GM12878 (cell line): Measurements from ENCODE around the gene APOA4. TPM values are rescaled to one million over a fixed set of nuclear protein-coding genes. Genes with fewer than 3 reads are reported as not detected.

Experiments used
- ATAC-seq: fragments of 200-7000 bp; cut with Tn5 transposase; 3 replicates; pipeline ENCODE4 v1.9.1; 2020; ENCODE audit warnings: mild to moderate bottlenecking, moderate library complexity
- BruUV-seq: library from RNA; stranded (reverse); fragments of 400-500 nt; replicated peaks from 2 replicates; lab custom pipeline; 2021; lab: Mats Ljungman, UMichigan
- CTCF ChIA-PET: fragments of 300-600 bp; sonication (Branson Sonifier 250); formaldehyde crosslinking; extraction: SDS; loops from one replicate; lab custom pipeline; 2021; ENCODE audit warnings: inconsistent platforms; lab: Yijun Ruan, JAX
- POLR2A ChIA-PET: fragments of 350-600 bp; formaldehyde crosslinking; extraction: SDS; loops from one replicate; lab custom pipeline; 2021; ENCODE audit warnings: inconsistent platforms; lab: Charles Lee
- RAD21 ChIA-PET: fragments of 300-600 bp; sonication (Branson Sonifier 250); formaldehyde crosslinking; loops from one replicate; lab custom pipeline; 2023; ENCODE audit warnings: antibody characterized with exemption; ENCODE audit not compliant: unreplicated experiment; lab: Charles Lee
- SMC1A ChIA-PET: fragments of 300-600 bp; sonication (Branson Sonifier 250); formaldehyde crosslinking; loops from one replicate; lab custom pipeline; 2023; ENCODE audit not compliant: unreplicated experiment, uncharacterized antibody; lab: Charles Lee
- DNase-seq: peaks from one replicate; pipeline ENCODE4 v3.0.0-alpha.2; 2011; ENCODE audit warnings: low read depth, low spot score
- FAIRE-seq: peaks from 3 replicates; lab custom pipeline; 2011; peaks lifted over from hg19 to GRCh38; lab: Jason Lieb, UNC
- H2AFZ ChIP-seq: 2 replicates; pipeline ENCODE4 v1.6.0; 2011; ENCODE audit warnings: low read depth, low read length, control low read depth; ENCODE audit not compliant: control insufficient read depth
- H3K27ac ChIP-seq: 2 replicates; pipeline ENCODE4 v1.5.1; 2011; ENCODE audit warnings: control low read depth; ENCODE audit not compliant: control insufficient read depth, insufficient read depth
- H3K27me3 ChIP-seq, 2 experiments: replicated peaks in 1 of 2; 2 replicates each; pipeline versions ENCODE4 v1.6.0 to v1.6.1; 2011; ENCODE audit warnings: low read length in 1 of 2; ENCODE audit not compliant: control insufficient read depth in 2 of 2, insufficient read depth in 2 of 2
- H3K36me3 ChIP-seq, 2 experiments: 2 replicates each; pipeline ENCODE4 v1.5.1; 2011; ENCODE audit warnings: low read length in 1 of 2; ENCODE audit not compliant: control insufficient read depth in 2 of 2, insufficient read depth in 2 of 2
- H3K4me1 ChIP-seq: 2 replicates; pipeline ENCODE4 v1.6.1; 2011; ENCODE audit warnings: mild to moderate bottlenecking, low read length, moderate library complexity, mixed read lengths; ENCODE audit not compliant: control insufficient read depth, insufficient read depth
- H3K4me2 ChIP-seq: 2 replicates; pipeline ENCODE4 v1.6.0; 2011; ENCODE audit warnings: control low read depth; ENCODE audit not compliant: control insufficient read depth, insufficient read depth
- H3K4me3 ChIP-seq: fragments of 200-600 bp; sonication (generic); 2 replicates; pipeline ENCODE4 v1.5.1; 2016
- H3K79me2 ChIP-seq: 2 replicates; pipeline ENCODE4 v1.6.0; 2011; ENCODE audit warnings: low read length; ENCODE audit not compliant: control insufficient read depth, insufficient read depth
- H3K9ac ChIP-seq: 2 replicates; pipeline ENCODE4 v1.8.0; 2011; ENCODE audit warnings: low read length, control low read depth, mixed read lengths; ENCODE audit not compliant: control insufficient read depth, insufficient read depth
- H3K9me3 ChIP-seq: replicated peaks from 3 replicates; pipeline ENCODE4 v1.5.1; 2011; ENCODE audit warnings: mild to moderate bottlenecking, low read length; ENCODE audit not compliant: control insufficient read depth, insufficient read depth
- H4K20me1 ChIP-seq: 2 replicates; pipeline ENCODE4 v1.6.0; 2011; ENCODE audit not compliant: control insufficient read depth, insufficient read depth
- BRCA1 ChIP-seq: IDR thresholded peaks from 2 replicates; pipeline ENCODE4 v1.6.1; 2011; ENCODE audit warnings: low read depth, low read length, improper control_type of control experiment
- DPF2 ChIP-seq: fragments of 450-650 bp; IDR thresholded peaks from 2 replicates; pipeline ENCODE4 v1.6.1; 2017; ENCODE audit warnings: mild to moderate bottlenecking
- FOXK2 ChIP-seq: fragments of 450-650 bp; IDR thresholded peaks from 2 replicates; pipeline ENCODE4 v1.6.1; 2017; ENCODE audit warnings: mild to moderate bottlenecking, moderate library complexity
- RELA ChIP-seq: fragments of 450-650 bp; IDR thresholded peaks from 2 replicates; pipeline ENCODE4 v1.8.0; 2014; ENCODE audit warnings: borderline replicate concordance; ENCODE audit not compliant: partially characterized antibody
- RUNX3 ChIP-seq: IDR thresholded peaks from 2 replicates; pipeline ENCODE4 v1.6.1; 2012; ENCODE audit warnings: low read length, inconsistent platforms
- TBL1XR1 ChIP-seq: IDR thresholded peaks from 2 replicates; pipeline ENCODE4 v1.6.1; 2012; ENCODE audit warnings: low read depth, low read length, improper control_type of control experiment
- ZNF384 ChIP-seq: IDR thresholded peaks from 2 replicates; pipeline ENCODE4 v1.6.1; 2012; ENCODE audit warnings: low read depth, mild to moderate bottlenecking, low read length, improper control_type of control experiment, borderline replicate concordance
- WGBS: methylation state at CpG from one replicate; pipeline ENCODE4 v1.1.6; 2016; ENCODE audit warnings: low lambda C conversion rate; ENCODE audit not compliant: insufficient replicate concordance, insufficient coverage; ENCODE audit errors: missing lambda C conversion rate; 5-methylcytosine and 5-hydroxymethylcytosine counted together
- in situ Hi-C: fragments of 300-500 bp; cut with MboI; formaldehyde crosslinking; loops from 9 replicates; pipeline ENCODE4 v1.14.3; 2018; ENCODE audit warnings: mixed read lengths
- intact Hi-C: fragments of 100-400 bp; cut with micrococcal nuclease; formaldehyde crosslinking; loops from one replicate; pipeline ENCODE4 v1.14.2; 2022; ENCODE audit not compliant: unreplicated experiment
- polyA plus RNA-seq, 11 experiments: library from polyadenylated mRNA; depleted of rRNA in 4 of 11; unstranded in 6 of 11; stranded (reverse) in 5 of 11; fragments of >200 nt; fragmentation: Nextera tagmentation in 4 of 11; fragmentation: Illumina TruSeq in 1 of 11; extraction: Ambion mirVana in 4 of 11; extraction: Trizol in 1 of 11; gene quantifications; 1 replicate in 1 of 11; 2 replicates in 10 of 11; pipeline versions ENCODE4 v1.2.1 to v1.2.3, GENCODE V29; 2011 to 2016; ENCODE audit warnings: inconsistent platforms in 2 of 11, missing spikeins in 2 of 11, low read depth in 1 of 11
- total RNA-seq, 4 experiments: library from RNA; depleted of rRNA in 3 of 4; stranded (reverse); fragments of >200 nt in 3 of 4; fragmentation: Illumina TruSeq in 1 of 4; extraction: Trizol in 1 of 4; gene quantifications; 2 replicates each; pipeline versions ENCODE4 v1.2.1 to v1.2.3, GENCODE V29; 2013 to 2021
- TF ChIP-seq, protein P1 (sequence below): fragments of 450-650 bp; IDR thresholded peaks from 2 replicates; pipeline ENCODE4 v1.6.1; 2017; ENCODE audit warnings: antibody characterized with exemption, mild to moderate bottlenecking, moderate library complexity
- TF ChIP-seq, protein P2 (sequence below): fragments of 150-350 bp; IDR thresholded peaks from 2 replicates; pipeline ENCODE4 v1.6.1; 2014; ENCODE audit warnings: mild to moderate bottlenecking, low read depth, low read length
- TF ChIP-seq, protein P3 (sequence below): fragments of 450-650 bp; conservative IDR thresholded peaks from 2 replicates; pipeline ENCODE4 v1.6.1; 2017; ENCODE audit warnings: mild to moderate bottlenecking, moderate library complexity

Gene APOA4
- total and polyA plus RNA-seq, 10 of the 15 experiments (the other 5 are each of a cell fraction or from before 2014, with no cell fraction given): not detected

DNA sequence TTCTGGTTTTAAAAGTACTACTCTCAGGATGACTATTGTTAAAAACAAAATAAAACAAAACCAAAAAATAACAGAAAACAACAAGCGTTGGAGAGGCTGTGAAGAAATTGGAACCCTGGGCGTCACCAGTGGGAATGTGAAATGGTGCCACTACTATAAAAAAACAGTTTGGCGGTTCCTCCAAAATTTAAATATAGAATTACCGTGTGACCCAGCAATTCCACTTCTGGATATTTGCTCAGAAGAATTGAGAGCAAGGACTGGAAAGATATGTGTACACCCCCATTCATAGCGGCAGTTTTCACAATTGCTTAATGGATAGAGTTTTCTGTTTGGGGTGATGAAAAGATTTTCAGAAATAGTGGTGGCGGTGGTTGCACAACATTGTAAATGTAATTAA is 8.6 kb downstream of the APOA4 start:
- FAIRE-seq: no peak
- 53% methylated on average over 6 of the region's 6 CpGs for WGBS

More for the DNA sequence above, 8.6 kb downstream of the APOA4 start:
- H3K36me3 ChIP-seq: no peaks in the 10 kb centered on the region
- no peaks in the 10 kb centered on the region for H3K4me1 ChIP-seq
- POLR2A ChIA-PET: no interaction called here
- no peak overlapping the region for H3K4me2 ChIP-seq
- H3K27ac ChIP-seq: no peak overlapping the region
- no peaks in the 10 kb centered on the region for H3K27me3 ChIP-seq
- H3K4me3 ChIP-seq: no peak overlapping the region
- no peak overlapping the region for H3K9ac ChIP-seq
- intact Hi-C loops (no loop called here), in situ Hi-C loops (no loop called here)
- H3K79me2 ChIP-seq: no peaks in the 10 kb centered on the region
- DNase-seq (no peak), ATAC-seq (no peak)
- SMC1A ChIA-PET: no interaction called here
- TF ChIP-seq RELA (no peak), DPF2 (no peak), TBL1XR1 (no peak), ZNF384 (no peak), BRCA1 (no peak), FOXK2 (no peak), RUNX3 (no peak)
- TF ChIP-seq, protein P1, sequence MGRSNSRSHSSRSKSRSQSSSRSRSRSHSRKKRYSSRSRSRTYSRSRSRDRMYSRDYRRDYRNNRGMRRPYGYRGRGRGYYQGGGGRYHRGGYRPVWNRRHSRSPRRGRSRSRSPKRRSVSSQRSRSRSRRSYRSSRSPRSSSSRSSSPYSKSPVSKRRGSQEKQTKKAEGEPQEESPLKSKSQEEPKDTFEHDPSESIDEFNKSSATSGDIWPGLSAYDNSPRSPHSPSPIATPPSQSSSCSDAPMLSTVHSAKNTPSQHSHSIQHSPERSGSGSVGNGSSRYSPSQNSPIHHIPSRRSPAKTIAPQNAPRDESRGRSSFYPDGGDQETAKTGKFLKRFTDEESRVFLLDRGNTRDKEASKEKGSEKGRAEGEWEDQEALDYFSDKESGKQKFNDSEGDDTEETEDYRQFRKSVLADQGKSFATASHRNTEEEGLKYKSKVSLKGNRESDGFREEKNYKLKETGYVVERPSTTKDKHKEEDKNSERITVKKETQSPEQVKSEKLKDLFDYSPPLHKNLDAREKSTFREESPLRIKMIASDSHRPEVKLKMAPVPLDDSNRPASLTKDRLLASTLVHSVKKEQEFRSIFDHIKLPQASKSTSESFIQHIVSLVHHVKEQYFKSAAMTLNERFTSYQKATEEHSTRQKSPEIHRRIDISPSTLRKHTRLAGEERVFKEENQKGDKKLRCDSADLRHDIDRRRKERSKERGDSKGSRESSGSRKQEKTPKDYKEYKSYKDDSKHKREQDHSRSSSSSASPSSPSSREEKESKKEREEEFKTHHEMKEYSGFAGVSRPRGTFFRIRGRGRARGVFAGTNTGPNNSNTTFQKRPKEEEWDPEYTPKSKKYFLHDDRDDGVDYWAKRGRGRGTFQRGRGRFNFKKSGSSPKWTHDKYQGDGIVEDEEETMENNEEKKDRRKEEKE: no peak
- TF ChIP-seq, protein P2, sequence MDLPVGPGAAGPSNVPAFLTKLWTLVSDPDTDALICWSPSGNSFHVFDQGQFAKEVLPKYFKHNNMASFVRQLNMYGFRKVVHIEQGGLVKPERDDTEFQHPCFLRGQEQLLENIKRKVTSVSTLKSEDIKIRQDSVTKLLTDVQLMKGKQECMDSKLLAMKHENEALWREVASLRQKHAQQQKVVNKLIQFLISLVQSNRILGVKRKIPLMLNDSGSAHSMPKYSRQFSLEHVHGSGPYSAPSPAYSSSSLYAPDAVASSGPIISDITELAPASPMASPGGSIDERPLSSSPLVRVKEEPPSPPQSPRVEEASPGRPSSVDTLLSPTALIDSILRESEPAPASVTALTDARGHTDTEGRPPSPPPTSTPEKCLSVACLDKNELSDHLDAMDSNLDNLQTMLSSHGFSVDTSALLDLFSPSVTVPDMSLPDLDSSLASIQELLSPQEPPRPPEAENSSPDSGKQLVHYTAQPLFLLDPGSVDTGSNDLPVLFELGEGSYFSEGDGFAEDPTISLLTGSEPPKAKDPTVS: no peak
- TF ChIP-seq, protein P3, sequence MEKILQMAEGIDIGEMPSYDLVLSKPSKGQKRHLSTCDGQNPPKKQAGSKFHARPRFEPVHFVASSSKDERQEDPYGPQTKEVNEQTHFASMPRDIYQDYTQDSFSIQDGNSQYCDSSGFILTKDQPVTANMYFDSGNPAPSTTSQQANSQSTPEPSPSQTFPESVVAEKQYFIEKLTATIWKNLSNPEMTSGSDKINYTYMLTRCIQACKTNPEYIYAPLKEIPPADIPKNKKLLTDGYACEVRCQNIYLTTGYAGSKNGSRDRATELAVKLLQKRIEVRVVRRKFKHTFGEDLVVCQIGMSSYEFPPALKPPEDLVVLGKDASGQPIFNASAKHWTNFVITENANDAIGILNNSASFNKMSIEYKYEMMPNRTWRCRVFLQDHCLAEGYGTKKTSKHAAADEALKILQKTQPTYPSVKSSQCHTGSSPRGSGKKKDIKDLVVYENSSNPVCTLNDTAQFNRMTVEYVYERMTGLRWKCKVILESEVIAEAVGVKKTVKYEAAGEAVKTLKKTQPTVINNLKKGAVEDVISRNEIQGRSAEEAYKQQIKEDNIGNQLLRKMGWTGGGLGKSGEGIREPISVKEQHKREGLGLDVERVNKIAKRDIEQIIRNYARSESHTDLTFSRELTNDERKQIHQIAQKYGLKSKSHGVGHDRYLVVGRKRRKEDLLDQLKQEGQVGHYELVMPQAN: no peak
- RAD21 ChIA-PET: no interaction called here
- no TSS peak for BruUV-seq
- H3K9me3 ChIP-seq: no peaks in the 10 kb centered on the region
- CTCF ChIA-PET: interaction anchor here (1.6 kb wide), 1 partner anchor 66 kb away, joined by 4 read pairs; no protein-coding TSS in a partner anchor
- H4K20me1 ChIP-seq: no peaks in the 10 kb centered on the region
- no peak overlapping the region for H2AFZ ChIP-seq
